Parathyroid adenoma (tissue), 2 donors: Measurements from ENCODE around the gene PRELP.
A peak's percentile ranks its signal among the peaks of the same experiment; 100 is the strongest.

Source experiments
- H2AFZ ChIP-seq: fragments of 300-600 bp; sonication (generic); one replicate; pipeline ENCODE4 v1.7.0; 2017; ENCODE audit warnings: antibody characterized with exemption, mild to moderate bottlenecking
- H3K27ac ChIP-seq: fragments of 300-600 bp; sonication (generic); one replicate; pipeline ENCODE4 v1.7.0; 2017
- H3K27me3 ChIP-seq: fragments of 300-600 bp; sonication (generic); one replicate; pipeline ENCODE4 v1.7.0; 2017; ENCODE audit warnings: low read length; ENCODE audit not compliant: control insufficient read depth, insufficient read depth
- H3K36me3 ChIP-seq: fragments of 300-600 bp; sonication (generic); one replicate; pipeline ENCODE4 v1.7.0; 2017; ENCODE audit warnings: low read length; ENCODE audit not compliant: control insufficient read depth, insufficient read depth
- H3K4me1 ChIP-seq: fragments of 300-600 bp; sonication (generic); one replicate; pipeline ENCODE4 v1.7.0; 2017; ENCODE audit warnings: control low read depth
- H3K4me2 ChIP-seq: fragments of 300-600 bp; sonication (generic); one replicate; pipeline ENCODE4 v1.7.0; 2017; ENCODE audit warnings: low read length
- H3K4me3 ChIP-seq: fragments of 300-600 bp; sonication (generic); one replicate; pipeline ENCODE4 v1.7.0; 2017; ENCODE audit warnings: low read depth, low read length
- H3K79me2 ChIP-seq: fragments of 300-600 bp; sonication (generic); one replicate; pipeline ENCODE4 v1.7.0; 2017; ENCODE audit warnings: control low read depth
- H3K9ac ChIP-seq: fragments of 300-600 bp; sonication (generic); one replicate; pipeline ENCODE4 v1.7.0; 2017; ENCODE audit warnings: mild to moderate bottlenecking
- H3K9me3 ChIP-seq: fragments of 300-600 bp; sonication (generic); one replicate; pipeline ENCODE4 v1.7.0; 2017; ENCODE audit warnings: low read length; ENCODE audit not compliant: control insufficient read depth
- CTCF ChIP-seq: fragments of 300-600 bp; sonication (generic); IDR thresholded peaks from one replicate; pipeline ENCODE4 v1.7.0; 2017; ENCODE audit warnings: antibody characterized with exemption, mild to moderate bottlenecking
- donor health status: primary hyperparathyroidism.

PRELP gene

GRCh38 chr1:203534526-203534925, 58.9 kb downstream of the PRELP start:
- H3K79me2 ChIP-seq = no peaks in the 10 kb centered on the region
- no peak overlapping the region for H3K9ac ChIP-seq
- H3K9me3 ChIP-seq = no peaks in the 10 kb centered on the region
- no peak overlapping the region for H3K4me2 ChIP-seq
- no peak overlapping the region for H2AFZ ChIP-seq
- no peaks in the 10 kb centered on the region for H3K36me3 ChIP-seq
- H3K4me3 ChIP-seq = no peak overlapping the region
- no peaks in the 10 kb centered on the region for H3K4me1 ChIP-seq
- no peaks in the 10 kb centered on the region for H3K27me3 ChIP-seq
- TF ChIP-seq CTCF = no peak
- H3K27ac ChIP-seq = no peak overlapping the region

GRCh38 chr1:203536575-203536974, 61.0 kb downstream of the PRELP start:
- Histone ChIP-seq H3K79me2 (no peaks in the 10 kb centered on the region), H3K4me2 (no peak overlapping the region), H3K4me3 (no peak overlapping the region), H2AFZ (peak overlapping the region; percentile 60), H3K9ac (no peak overlapping the region), H3K36me3 (no peaks in the 10 kb centered on the region), H3K27me3 (no peaks in the 10 kb centered on the region), H3K27ac (no peak overlapping the region), H3K4me1 (no peaks in the 10 kb centered on the region), H3K9me3 (no peaks in the 10 kb centered on the region)
- TF ChIP-seq CTCF = no peak

GRCh38 chr1:203536980-203537455, 61.4 kb downstream of the PRELP start:
- Histone ChIP-seq H2AFZ (peak overlapping the region; percentile 60), H3K79me2 (no peaks in the 10 kb centered on the region), H3K27me3 (no peaks in the 10 kb centered on the region), H3K27ac (no peak overlapping the region), H3K36me3 (no peaks in the 10 kb centered on the region), H3K9me3 (no peaks in the 10 kb centered on the region), H3K9ac (no peak overlapping the region), H3K4me2 (no peak overlapping the region), H3K4me1 (no peaks in the 10 kb centered on the region), H3K4me3 (no peak overlapping the region)
- TF ChIP-seq CTCF = no peak

GRCh38 chr1:203537806-203538464, 62.3 kb downstream of the PRELP start:
- Histone ChIP-seq H3K4me1 (no peaks in the 10 kb centered on the region), H3K9me3 (no peaks in the 10 kb centered on the region), H3K4me3 (no peak overlapping the region), H3K9ac (no peak overlapping the region), H3K4me2 (no peak overlapping the region), H2AFZ (no peak overlapping the region), H3K27ac (no peak overlapping the region), H3K27me3 (no peaks in the 10 kb centered on the region), H3K36me3 (no peaks in the 10 kb centered on the region), H3K79me2 (no peaks in the 10 kb centered on the region)
- TF ChIP-seq CTCF = no peak

GRCh38 chr1:203538726-203539125, 63.1 kb downstream of the PRELP start:
- Histone ChIP-seq H3K79me2 (no peaks in the 10 kb centered on the region), H3K4me1 (no peaks in the 10 kb centered on the region), H3K27ac (no peak overlapping the region), H3K4me2 (no peak overlapping the region), H2AFZ (no peak overlapping the region), H3K36me3 (no peaks in the 10 kb centered on the region), H3K27me3 (no peaks in the 10 kb centered on the region), H3K9ac (no peak overlapping the region), H3K4me3 (no peak overlapping the region), H3K9me3 (no peaks in the 10 kb centered on the region)
- TF ChIP-seq CTCF = no peak
